Gastroesophageal sphincter (tissue), 3 donors: ENCODE measurements around the gene RGS11.

Experiments
- CTCF ChIP-seq, 4 experiments: fragments of 200-600 bp in 2 of 4; fragments of 450-650 bp in 2 of 4; sonication (generic) in 1 of 4; IDR thresholded peaks; one replicate each; pipeline ENCODE4 v1.5.1; 2017 to 2019; ENCODE audit warnings: antibody characterized with exemption in 4 of 4, mild to moderate bottlenecking in 2 of 4, moderate library complexity in 2 of 4
- POLR2A ChIP-seq, 2 donors: fragments of 450-650 bp; IDR thresholded peaks; one replicate each; pipeline ENCODE4 v1.6.1; 2017; ENCODE audit warnings: antibody characterized with exemption in 2 of 2, mild to moderate bottlenecking in 2 of 2, moderate library complexity in 1 of 2

GRCh38 chr16:275041-275641 is 603 bp downstream of the RGS11 start:
- TF ChIP-seq CTCF (IDR thresholded peaks at IDR 0.05) (no peak), POLR2A (IDR thresholded peaks at IDR 0.05) (no peak)
